Measurements from ENCODE around the gene PIEZO1. TPM values are rescaled to one million over a fixed set of nuclear protein-coding genes. Genes with fewer than 3 reads are reported as not detected.

Gene PIEZO1
- total and polyA plus RNA-seq, 9 of the 15 experiments (the other 6 are each of a cell fraction or from before 2014, with no cell fraction given): 3.6 to 432 (median 131) TPM

GRCh38 chr16:88733630-88734360 lies 51.2 kb downstream of the PIEZO1 start (continued):
- TF ChIP-seq, protein P1, sequence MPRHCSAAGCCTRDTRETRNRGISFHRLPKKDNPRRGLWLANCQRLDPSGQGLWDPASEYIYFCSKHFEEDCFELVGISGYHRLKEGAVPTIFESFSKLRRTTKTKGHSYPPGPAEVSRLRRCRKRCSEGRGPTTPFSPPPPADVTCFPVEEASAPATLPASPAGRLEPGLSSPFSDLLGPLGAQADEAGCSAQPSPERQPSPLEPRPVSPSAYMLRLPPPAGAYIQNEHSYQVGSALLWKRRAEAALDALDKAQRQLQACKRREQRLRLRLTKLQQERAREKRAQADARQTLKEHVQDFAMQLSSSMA (CRISPR knock-in tag; IDR thresholded peaks at IDR 0.05): no peak
- TF ChIP-seq RBM39 (optimal IDR thresholded peaks at IDR 0.05; ENCODE audit: low read depth, low read length): no peak
- 0 out of 2 replicates have a peak, but pooled peaks have one; percentile 33 for TF ChIP-seq HNRNPL (IDR thresholded peaks at IDR 0.05; ENCODE audit: low read depth, low read length)
- TF ChIP-seq SNRNP70 (optimal IDR thresholded peaks at IDR 0.05; ENCODE audit: low read depth, low read length): no peak

- Histone ChIP-seq H3K9ac (ENCODE audit: insufficient read depth in 1 of 2, low read depth in 2 of 2, low read length in 2 of 2) (no peak overlapping the region), H3K79me2 (ENCODE audit: control insufficient read depth, insufficient read depth, low read length) (peaks cover 7% of the 10 kb centered on the region; the same call in 2 of the 3 replicates), H3K27ac (ENCODE audit: extremely low read depth, low read depth, low read length) (no peak overlapping the region), H3K27me3 (ENCODE audit: control insufficient read depth in 2 of 2, insufficient read depth in 2 of 2, low read length in 2 of 2) (no peaks in the 10 kb centered on the region), H2AFZ (ENCODE audit: low read depth, low read length) (no peak overlapping the region), H4K20me1 (replicated peaks; ENCODE audit: control insufficient read depth, insufficient read depth, low read length) (peaks cover 8% of the 10 kb centered on the region), H3K4me3 (no peak overlapping the region), H3K36me3 (ENCODE audit: control insufficient read depth, insufficient read depth, low read length) (peaks cover 85% of the 10 kb centered on the region), H3K9me1 (ENCODE audit: control insufficient read depth, insufficient read depth, low read length) (no peaks in the 10 kb centered on the region), H3K9me3 (replicated peaks; ENCODE audit: control insufficient read depth, insufficient read depth, low read depth, low read length) (no peaks in the 10 kb centered on the region), H3K4me2 (ENCODE audit: insufficient read depth, low read length) (no peak overlapping the region), H3K4me1 (replicated peaks in 1 of 2; ENCODE audit: control insufficient read depth in 2 of 2, insufficient read depth in 2 of 2, low read length in 2 of 2) (peaks cover 0 to 75% of the 10 kb centered on the region in 2 experiments; a peak in 3 of 5 replicates)
- no TSS peak for BruUV-seq (replicated peaks)
- ATAC-seq (no peak), FAIRE-seq (no peak), DNase-seq (ENCODE audit: extremely low read depth in 1 of 4, low spot score in 3 of 4) (no peak)
- POLR2A ChIA-PET: interaction anchor here (1.0 kb wide), 1 partner anchor 12 kb away, joined by 4 read pairs; no protein-coding TSS in a partner anchor
- in situ Hi-C loops (cut with MboI): no loop called here
- CTCF ChIA-PET (ENCODE audit: low intra/inter-chr PET ratio): no interaction called here
- WGBS (ENCODE audit: insufficient coverage, low coverage, missing lambda C conversion rate): 81% methylated on average over 11 of the region's 13 CpGs
- intact Hi-C loops (cut with micrococcal nuclease): no loop called here
- TF ChIP-seq RBM25 (IDR thresholded peaks at IDR 0.05; ENCODE audit: low read depth, low read length, severe bottlenecking): no peak
- TF ChIP-seq ZNF507 (tag; conservative IDR thresholded peaks at IDR 0.05): no peak
- TF ChIP-seq POLR2AphosphoS5 (IDR thresholded peaks at IDR 0.05; ENCODE audit: control insufficient read depth, insufficient read depth, low read depth, low read length): no peak
- TF ChIP-seq POLR2G (IDR thresholded peaks at IDR 0.05; ENCODE audit: low read depth, low read length): 0 out of 2 replicates have a peak, but pooled peaks have one; percentile 4
- no peak for TF ChIP-seq ZNF431 (CRISPR knock-in tag; IDR thresholded peaks at IDR 0.05)
- TF ChIP-seq, protein P2, sequence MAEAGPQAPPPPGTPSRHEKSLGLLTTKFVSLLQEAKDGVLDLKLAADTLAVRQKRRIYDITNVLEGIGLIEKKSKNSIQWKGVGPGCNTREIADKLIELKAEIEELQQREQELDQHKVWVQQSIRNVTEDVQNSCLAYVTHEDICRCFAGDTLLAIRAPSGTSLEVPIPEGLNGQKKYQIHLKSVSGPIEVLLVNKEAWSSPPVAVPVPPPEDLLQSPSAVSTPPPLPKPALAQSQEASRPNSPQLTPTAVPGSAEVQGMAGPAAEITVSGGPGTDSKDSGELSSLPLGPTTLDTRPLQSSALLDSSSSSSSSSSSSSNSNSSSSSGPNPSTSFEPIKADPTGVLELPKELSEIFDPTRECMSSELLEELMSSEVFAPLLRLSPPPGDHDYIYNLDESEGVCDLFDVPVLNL (CRISPR knock-in tag; IDR thresholded peaks at IDR 0.05; ENCODE audit: low read depth): no peak
- TF ChIP-seq SMARCA5 (IDR thresholded peaks at IDR 0.05): no peak
- TF ChIP-seq CBFA2T3 (IDR thresholded peaks at IDR 0.05): no peak
- no peak for TF ChIP-seq THRAP3 (IDR thresholded peaks at IDR 0.05; ENCODE audit: borderline replicate concordance)
- TF ChIP-seq SP1 (CRISPR knock-in tag; IDR thresholded peaks at IDR 0.05): no peak
- no peak for TF ChIP-seq SMARCE1 (IDR thresholded peaks at IDR 0.05)
- TF ChIP-seq RBM22 (IDR thresholded peaks at IDR 0.05; ENCODE audit: low read depth, low read length, poor library complexity, severe bottlenecking): peak; percentile 4
- TF ChIP-seq ZNF707 (CRISPR knock-in tag; conservative IDR thresholded peaks at IDR 0.05): no peak
- TF ChIP-seq GTF2A2 (tag; IDR thresholded peaks at IDR 0.05): no peak
- TF ChIP-seq ZNF699 (CRISPR knock-in tag; IDR thresholded peaks at IDR 0.05; ENCODE audit: insufficient replicate concordance): no peak
- no peak for TF ChIP-seq TARDBP (IDR thresholded peaks at IDR 0.05)
Measured at GRCh38 chr16:88732961-88733294, 52.1 kb downstream of the PIEZO1 start.
